Thoracic aorta (tissue), 2 donors: ENCODE data around the gene CD2. TPM values are rescaled to one million over a fixed set of nuclear protein-coding genes. Genes with fewer than 3 reads are reported as not detected.

Experiments used
- ATAC-seq: fragments of 150-250 bp; one replicate; pipeline ENCODE4 v1.8.0; 2017; ENCODE audit warnings: low read depth; ENCODE audit not compliant: insufficient number of reproducible peaks, low FRiP score
- DNase-seq: peaks from one replicate; pipeline ENCODE4 v3.0.0-alpha.2; 2020; ENCODE audit warnings: low spot score
- H3K27ac ChIP-seq, 2 donors: fragments of 200-600 bp; sonication (generic); 1 replicate in 1 of 2; 2 replicates in 1 of 2; pipeline ENCODE4 v1.5.1; 2016; ENCODE audit warnings: mild to moderate bottlenecking in 2 of 2, moderate library complexity in 2 of 2
- H3K27me3 ChIP-seq: fragments of 200-600 bp; sonication (generic); replicated peaks from 2 replicates; pipeline ENCODE4 v1.6.0; 2016; ENCODE audit warnings: mild to moderate bottlenecking; ENCODE audit not compliant: insufficient read depth
- H3K36me3 ChIP-seq: fragments of 200-600 bp; sonication (generic); one replicate; pipeline ENCODE4 v1.5.1; 2016
- H3K4me1 ChIP-seq, 2 donors: fragments of 200-600 bp; sonication (generic); 1 replicate in 1 of 2; 2 replicates in 1 of 2; pipeline versions ENCODE4 v1.5.1 to v1.6.0; 2016; ENCODE audit warnings: low read depth in 2 of 2, mild to moderate bottlenecking in 1 of 2; ENCODE audit not compliant: control insufficient read depth in 1 of 2
- H3K4me3 ChIP-seq: fragments of 200-600 bp; sonication (generic); 2 replicates; pipeline ENCODE4 v1.5.1; 2016; ENCODE audit warnings: mild to moderate bottlenecking
- H3K9me3 ChIP-seq: fragments of 200-600 bp; sonication (generic); 2 replicates; pipeline ENCODE4 v1.5.1; 2016
- total RNA-seq, 2 donors: library from RNA; depleted of rRNA; stranded (reverse); fragments of >200 nt; gene quantifications; one replicate each; pipeline versions ENCODE4 v1.1.0 to v1.2.3, GENCODE V29; 2016
- TF ChIP-seq, protein P1 (sequence below): fragments of 200-600 bp; sonication (generic); IDR thresholded peaks from one replicate; pipeline ENCODE4 v1.5.1; 2019; ENCODE audit warnings: antibody characterized with exemption

The CD2 gene
- total RNA-seq, 2 donors from 2014 or later, result 1.4 to 3.0 TPM

DNA sequence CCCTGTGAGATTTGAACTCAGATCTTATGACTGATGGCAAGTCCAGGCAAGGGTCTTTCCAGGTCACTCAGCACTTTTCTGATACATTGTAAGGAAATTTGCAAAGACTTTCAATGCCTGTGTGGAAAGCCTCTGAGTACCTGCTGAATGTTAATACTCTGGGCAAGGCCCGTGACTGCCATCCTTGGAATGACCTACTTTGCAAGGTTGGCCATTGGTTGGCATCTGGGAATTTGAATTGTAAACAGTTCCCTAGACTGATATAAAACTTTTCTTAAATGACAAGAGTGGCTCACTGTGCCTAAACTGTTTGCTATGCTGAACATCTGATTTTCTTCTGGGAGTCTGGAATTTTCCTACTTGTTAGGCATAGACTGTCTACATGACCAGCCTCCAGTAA is 57.1 kb downstream of the CD2 start:
- ATAC-seq (no peak), DNase-seq (no peak)
- no peak overlapping the region for H3K4me3 ChIP-seq
- H3K9me3 ChIP-seq, result peaks cover 4% of the 10 kb centered on the region
- no peaks in the 10 kb centered on the region for H3K27me3 ChIP-seq
- no peak overlapping the region for H3K27ac ChIP-seq
- H3K4me1 ChIP-seq, result no peaks in the 10 kb centered on the region
- TF ChIP-seq, protein P1, sequence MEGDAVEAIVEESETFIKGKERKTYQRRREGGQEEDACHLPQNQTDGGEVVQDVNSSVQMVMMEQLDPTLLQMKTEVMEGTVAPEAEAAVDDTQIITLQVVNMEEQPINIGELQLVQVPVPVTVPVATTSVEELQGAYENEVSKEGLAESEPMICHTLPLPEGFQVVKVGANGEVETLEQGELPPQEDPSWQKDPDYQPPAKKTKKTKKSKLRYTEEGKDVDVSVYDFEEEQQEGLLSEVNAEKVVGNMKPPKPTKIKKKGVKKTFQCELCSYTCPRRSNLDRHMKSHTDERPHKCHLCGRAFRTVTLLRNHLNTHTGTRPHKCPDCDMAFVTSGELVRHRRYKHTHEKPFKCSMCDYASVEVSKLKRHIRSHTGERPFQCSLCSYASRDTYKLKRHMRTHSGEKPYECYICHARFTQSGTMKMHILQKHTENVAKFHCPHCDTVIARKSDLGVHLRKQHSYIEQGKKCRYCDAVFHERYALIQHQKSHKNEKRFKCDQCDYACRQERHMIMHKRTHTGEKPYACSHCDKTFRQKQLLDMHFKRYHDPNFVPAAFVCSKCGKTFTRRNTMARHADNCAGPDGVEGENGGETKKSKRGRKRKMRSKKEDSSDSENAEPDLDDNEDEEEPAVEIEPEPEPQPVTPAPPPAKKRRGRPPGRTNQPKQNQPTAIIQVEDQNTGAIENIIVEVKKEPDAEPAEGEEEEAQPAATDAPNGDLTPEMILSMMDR, result no peak
- H3K36me3 ChIP-seq, result no peaks in the 10 kb centered on the region

DNA sequence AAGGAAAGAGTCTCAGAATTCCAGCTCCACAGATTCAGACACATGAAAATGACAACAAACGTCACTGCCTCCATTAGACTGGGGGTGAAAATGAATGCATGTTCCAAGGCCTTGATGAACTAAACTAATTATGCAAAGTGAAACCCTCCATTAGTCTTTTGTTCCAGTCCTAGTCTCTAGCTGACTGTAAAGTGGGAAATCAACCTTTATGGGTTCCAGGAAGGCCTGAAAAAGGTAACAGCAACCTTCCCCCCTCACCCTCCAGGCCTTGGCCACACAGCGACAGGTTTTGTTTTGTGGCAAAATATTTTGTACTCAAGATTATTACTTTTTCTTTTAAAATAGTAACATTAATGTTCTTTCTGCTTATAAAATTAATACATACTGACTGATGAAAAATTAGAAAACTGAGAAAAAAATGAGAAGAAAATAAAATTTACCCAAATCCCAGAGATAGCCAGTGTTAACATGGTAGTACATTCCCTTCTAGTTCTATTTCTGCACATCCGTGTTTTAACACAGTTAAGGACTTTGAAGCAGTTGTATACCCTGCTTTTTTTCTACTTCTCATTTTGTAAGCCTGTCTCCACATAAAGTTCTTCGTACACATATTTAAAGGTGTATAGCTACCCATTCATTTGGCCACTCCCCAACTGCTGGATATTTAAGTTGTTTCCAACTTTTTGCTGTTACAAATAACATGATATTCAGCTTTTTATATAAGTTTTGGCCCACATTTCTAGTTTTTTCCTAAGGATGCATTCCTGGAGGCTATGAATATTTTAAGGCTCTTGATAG is 60.9 kb downstream of the CD2 start:
- DNase-seq, result no peak
- H3K9me3 ChIP-seq, result peaks cover 4% of the 10 kb centered on the region
- no peak for ATAC-seq
- H3K4me3 ChIP-seq, result no peak overlapping the region
- no peaks in the 10 kb centered on the region for H3K27me3 ChIP-seq
- TF ChIP-seq, protein P1, result no peak
- no peaks in the 10 kb centered on the region for H3K36me3 ChIP-seq
- no peaks in the 10 kb centered on the region for H3K4me1 ChIP-seq
- no peak overlapping the region for H3K27ac ChIP-seq

DNA sequence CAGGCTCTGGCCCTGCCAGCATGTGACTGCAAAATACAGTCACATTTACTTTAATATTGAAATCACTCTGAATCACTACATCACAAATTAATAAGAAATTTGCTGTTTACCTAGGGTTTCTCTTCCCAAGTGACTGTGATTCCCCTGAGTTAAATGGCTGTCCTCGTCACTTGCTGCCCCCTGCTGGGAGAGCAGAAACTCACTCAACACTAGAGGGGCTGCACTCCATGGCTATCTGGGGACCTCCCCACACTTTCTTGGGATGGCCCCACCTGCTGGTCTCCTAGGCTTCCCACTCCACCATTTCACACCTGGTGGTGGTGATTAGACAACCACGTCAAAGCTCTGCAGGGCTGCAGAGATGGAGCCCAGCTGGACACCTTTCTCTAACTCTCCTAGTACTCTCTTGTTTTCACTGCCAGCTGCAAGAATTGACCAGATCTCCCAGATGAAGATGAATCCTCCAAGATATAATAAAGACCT is 63.4 kb downstream of the CD2 start:
- TF ChIP-seq, protein P1, result no peak
- ATAC-seq, result no peak

More for the DNA sequence above, 63.4 kb downstream of the CD2 start:
- no peak overlapping the region for H3K4me3 ChIP-seq
- H3K9me3 ChIP-seq, result peaks cover 2% of the 10 kb centered on the region
- H3K36me3 ChIP-seq, result no peaks in the 10 kb centered on the region
- no peaks in the 10 kb centered on the region for H3K27me3 ChIP-seq
- DNase-seq, result no peak
- no peak overlapping the region for H3K27ac ChIP-seq
- H3K4me1 ChIP-seq, result no peaks in the 10 kb centered on the region

Other genes starting within 250 kb of the CD2 start
- 10 to 100 TPM; 44.2 to 53.2 TPM for gene CD58, start 183.4 kb upstream of the CD2 start, total RNA-seq
- 1 to 10 TPM; 1.5 to 8.0 TPM for gene IGSF3, start 86.7 kb upstream of the CD2 start, total RNA-seq
- gene PTGFRN, start 155.5 kb downstream of the CD2 start, total RNA-seq, result 10 to 100 TPM; 24.5 to 32.7 TPM
- gene CD101, start 247.3 kb downstream of the CD2 start, total RNA-seq, result 1 to 10 TPM in 1 of 2 donors, under 1 TPM in 1; 0.85 to 1.8 TPM